ENCODE results near the gene BTK. TPM values are rescaled to one million over a fixed set of nuclear protein-coding genes. Genes with fewer than 3 reads are reported as not detected.

The BTK gene
- total and polyA plus RNA-seq, 8 donors: 0.43 to 5.6 (median 0.97) TPM

- intact Hi-C loops (cut with DNase I): no loop called here
- no peaks in the 10 kb centered on the region for H3K36me3 ChIP-seq
- FAIRE-seq (no peak), DNase-seq (no peak), ATAC-seq (peak in 1 of 4 donors; percentile 8)
- peak overlapping the region; percentile 56 to 94 (median 80) for H3K27ac ChIP-seq
- 0 to 22% methylated on average over 15 of the region's 15 CpGs for WGBS, 2 donors
- no peak for TF ChIP-seq CTCF (IDR thresholded peaks at IDR 0.05)
- H3K4me3 ChIP-seq: peak overlapping the region; percentile 15 to 56 (median 28)
- no peaks in the 10 kb centered on the region for H3K4me1 ChIP-seq
- no peaks in the 10 kb centered on the region for H3K9me3 ChIP-seq
- no peaks in the 10 kb centered on the region for H3K27me3 ChIP-seq
Measured at GRCh38 chrX:101407167-101407747, 21.3 kb upstream of the BTK start.

- WGBS, 2 donors: 72 to 93% methylated on average over 4 of the region's 4 CpGs
Measured at GRCh38 chrX:101399825-101400224, 13.8 kb upstream of the BTK start.

GRCh38 chrX:101398694-101399093 is 12.7 kb upstream of the BTK start:
- TF ChIP-seq CTCF (IDR thresholded peaks at IDR 0.05): no peak
- H3K9me3 ChIP-seq: no peaks in the 10 kb centered on the region
- H3K27ac ChIP-seq: no peak overlapping the region
- no peak for DNase-seq
- H3K36me3 ChIP-seq: no peaks in the 10 kb centered on the region
- no peak for FAIRE-seq
- no peak for ATAC-seq
- H3K4me1 ChIP-seq: no peaks in the 10 kb centered on the region
- H3K4me3 ChIP-seq: no peak overlapping the region
- peaks cover 0 to 4% (median 0%) of the 10 kb centered on the region in 4 donors for H3K27me3 ChIP-seq
- WGBS, 2 donors: 67 to 79% methylated on average over 4 of the region's 4 CpGs
- intact Hi-C loops (cut with DNase I): no loop called here

More at GRCh38 chrX:101399825-101400224, 13.8 kb upstream of the BTK start:
- no peak for TF ChIP-seq CTCF (IDR thresholded peaks at IDR 0.05)
- H3K27ac ChIP-seq: no peak overlapping the region
- DNase-seq: no peak
- peaks cover 0 to 4% (median 0%) of the 10 kb centered on the region in 4 donors for H3K27me3 ChIP-seq
- H3K4me1 ChIP-seq: no peaks in the 10 kb centered on the region
- no peak for FAIRE-seq
- intact Hi-C loops (cut with DNase I): no loop called here
- no peak for ATAC-seq
- H3K9me3 ChIP-seq: no peaks in the 10 kb centered on the region
- H3K4me3 ChIP-seq: no peak overlapping the region
- H3K36me3 ChIP-seq: no peaks in the 10 kb centered on the region

GRCh38 chrX:101397779-101398178 is 11.8 kb upstream of the BTK start:
- no peak for FAIRE-seq

More at GRCh38 chrX:101397779-101398178, 11.8 kb upstream of the BTK start:
- Histone ChIP-seq H3K4me3 (no peak overlapping the region), H3K9me3 (no peaks in the 10 kb centered on the region), H3K27me3 (peaks cover 0 to 4% (median 0%) of the 10 kb centered on the region in 4 donors), H3K36me3 (no peaks in the 10 kb centered on the region), H3K27ac (no peak overlapping the region), H3K4me1 (no peaks in the 10 kb centered on the region)
- intact Hi-C loops (cut with DNase I): no loop called here
- ATAC-seq (no peak), DNase-seq (no peak)
- WGBS, 2 donors: 29 to 32% methylated on average over 4 of the region's 4 CpGs
- no peak for TF ChIP-seq CTCF (IDR thresholded peaks at IDR 0.05)
